Subcutaneous adipose tissue (tissue), 4 donors: ENCODE results near the gene UGT1A3. TPM values are rescaled to one million over a fixed set of nuclear protein-coding genes. Genes with fewer than 3 reads are reported as not detected.

Source experiments
- CTCF ChIP-seq: fragments of 450-650 bp; IDR thresholded peaks from one replicate; pipeline ENCODE4 v1.5.1; 2016; ENCODE audit warnings: low read depth, mild to moderate bottlenecking, control low read depth, antibody characterized with exemption, moderate library complexity
- total RNA-seq, 4 donors: library from RNA; depleted of rRNA; stranded (reverse); fragments of >200 nt; gene quantifications; one replicate each; pipeline ENCODE4 v1.1.0, GENCODE V29; 2016

UGT1A3 gene
- total RNA-seq, 4 donors from 2014 or later: not detected

GRCh38 chr2:233699424-233700027 lies 29.3 kb upstream of the UGT1A3 start:
- TF ChIP-seq CTCF: no peak

GRCh38 chr2:233700028-233700635 lies 28.7 kb upstream of the UGT1A3 start:
- TF ChIP-seq CTCF: no peak

- no peak for TF ChIP-seq CTCF
These were observed 26.6 kb upstream of the UGT1A3 start for GRCh38 chr2:233702238-233702637.

GRCh38 chr2:233705911-233706506 lies 22.8 kb upstream of the UGT1A3 start:
- TF ChIP-seq CTCF: no peak

- TF ChIP-seq CTCF: no peak
These were observed 22.1 kb upstream of the UGT1A3 start for GRCh38 chr2:233706720-233707119.

- TF ChIP-seq CTCF: no peak
These were observed 20.8 kb upstream of the UGT1A3 start for GRCh38 chr2:233707940-233708644.

- no peak for TF ChIP-seq CTCF
These were observed 19.9 kb upstream of the UGT1A3 start for GRCh38 chr2:233708942-233709341.
